ENCODE data around the gene CILP2.

CILP2 gene

GRCh38 chr19:19544954-19545591 is 7.0 kb downstream of the CILP2 start:
- DNase-seq (ENCODE audit: low read depth) = no peak

GRCh38 chr19:19545707-19546106 is 7.6 kb downstream of the CILP2 start:
- no peak for DNase-seq (ENCODE audit: low read depth)

GRCh38 chr19:19546751-19547162 is 8.7 kb downstream of the CILP2 start:
- no peak for DNase-seq (ENCODE audit: low read depth)

GRCh38 chr19:19547674-19548336 is 9.7 kb downstream of the CILP2 start:
- DNase-seq (ENCODE audit: low read depth) = no peak

- no peak for DNase-seq (ENCODE audit: low read depth)
These were observed 11.1 kb downstream of the CILP2 start for GRCh38 chr19:19548915-19549759.

- DNase-seq (ENCODE audit: low read depth) = no peak
These were observed 11.9 kb downstream of the CILP2 start for GRCh38 chr19:19549804-19550464.

GRCh38 chr19:19550485-19550929 is 12.4 kb downstream of the CILP2 start:
- no peak for DNase-seq (ENCODE audit: low read depth)

- DNase-seq (ENCODE audit: low read depth) = no peak
These were observed 13.1 kb downstream of the CILP2 start for GRCh38 chr19:19550972-19551852.

GRCh38 chr19:19551853-19552192 is 13.8 kb downstream of the CILP2 start:
- DNase-seq (ENCODE audit: low read depth) = no peak

GRCh38 chr19:19552798-19553197 is 14.7 kb downstream of the CILP2 start:
- DNase-seq (ENCODE audit: low read depth) = no peak

GRCh38 chr19:19553670-19554069 is 15.6 kb downstream of the CILP2 start:
- DNase-seq (ENCODE audit: low read depth) = no peak

GRCh38 chr19:19554074-19555023 is 16.3 kb downstream of the CILP2 start:
- DNase-seq (ENCODE audit: low read depth) = peak; percentile 41

- DNase-seq (ENCODE audit: low read depth) = no peak
These were observed 20.0 kb downstream of the CILP2 start for GRCh38 chr19:19558055-19558454.

GRCh38 chr19:19558636-19559035 is 20.6 kb downstream of the CILP2 start:
- no peak for DNase-seq (ENCODE audit: low read depth)

GRCh38 chr19:19559931-19560330 is 21.9 kb downstream of the CILP2 start:
- DNase-seq (ENCODE audit: low read depth) = no peak

- DNase-seq (ENCODE audit: low read depth) = no peak
These were observed 24.0 kb downstream of the CILP2 start for GRCh38 chr19:19561946-19562664.

- DNase-seq (ENCODE audit: low read depth) = no peak
These were observed 24.7 kb downstream of the CILP2 start for GRCh38 chr19:19562665-19563347.

GRCh38 chr19:19563348-19563848 is 25.3 kb downstream of the CILP2 start:
- no peak for DNase-seq (ENCODE audit: low read depth)

GRCh38 chr19:19566306-19566705 is 28.2 kb downstream of the CILP2 start:
- DNase-seq (ENCODE audit: low read depth) = no peak

Data from stimulated activated CD8-positive, alpha-beta memory T cell treated with anti-CD3 and anti-CD28 coated beads, Interleukin-7, amount 100 ng/mL, for 24 hours (primary cell).